HCT116 (cell line): Measurements from ENCODE around the gene ALPP. TPM values are rescaled to one million over a fixed set of nuclear protein-coding genes. Genes with fewer than 3 reads are reported as not detected.

Source experiments
- ATAC-seq: fragments of 200-7000 bp; cut with Tn5 transposase; 2 replicates; pipeline ENCODE4 v1.9.1; 2020; ENCODE audit warnings: mild to moderate bottlenecking, moderate library complexity
- BruUV-seq: library from RNA; stranded (reverse); fragments of 400-500 nt; replicated peaks from 2 replicates; lab custom pipeline; 2021; lab: Mats Ljungman, UMichigan
- CTCF ChIA-PET: fragments of 300-600 bp; sonication (Branson Sonifier 250); formaldehyde crosslinking; loops from one replicate; lab custom pipeline; 2021; ENCODE audit warnings: antibody characterized with exemption; lab: Charles Lee
- POLR2A ChIA-PET: fragments of 300-600, 350-600 bp; sonication (Branson Sonifier 250); formaldehyde crosslinking; loops from one replicate; lab custom pipeline; 2021; ENCODE audit warnings: antibody characterized with exemption; lab: Charles Lee
- RAD21 ChIA-PET, 2 experiments: fragments of 300-600 bp; sonication (Branson Sonifier 250); formaldehyde crosslinking; loops; one replicate each; lab custom pipeline; 2023; ENCODE audit warnings: low total read pairs in 2 of 2; ENCODE audit not compliant: uncharacterized antibody in 2 of 2, unreplicated experiment in 2 of 2, low non-redundant PET in 1 of 2; lab: Charles Lee
- DNase-seq: peaks from one replicate; pipeline ENCODE4 v3.0.0-alpha.2; 2010; ENCODE audit warnings: low read depth, low spot score
- H2AFZ ChIP-seq: fragments of 200-600 bp; shearing (Covaris generic), sonication (generic); 2 replicates; pipeline ENCODE4 v1.6.1; 2017; ENCODE audit warnings: low read depth, mixed run types, mixed read lengths, antibody characterized with exemption, low read length; ENCODE audit not compliant: poor library complexity, severe bottlenecking
- H3K27ac ChIP-seq: 2 replicates; pipeline ENCODE4 v1.5.1; 2012; ENCODE audit warnings: low read depth, low read length
- H3K27me3 ChIP-seq: fragments of 200-600 bp; sonication (generic); 2 replicates; pipeline ENCODE4 v1.6.1; 2016; ENCODE audit warnings: mixed run types, low read length, mixed read lengths; ENCODE audit not compliant: insufficient read depth
- H3K36me3 ChIP-seq, 2 experiments: fragments of 200-500 bp in 1 of 2; fragments of 200-600 bp in 1 of 2; sonication (Bioruptor generic) in 1 of 2; sonication (generic) in 1 of 2; 2 replicates each; pipeline versions ENCODE4 v1.5.1 to v1.6.1; 2014 to 2016; ENCODE audit warnings: low read length in 2 of 2, inconsistent platforms in 1 of 2, mixed read lengths in 1 of 2, mixed run types in 1 of 2; ENCODE audit not compliant: insufficient read depth in 2 of 2, control insufficient read depth in 1 of 2
- H3K4me1 ChIP-seq, 2 experiments: fragments of 200-600 bp in 1 of 2; sonication (generic) in 1 of 2; 2 replicates each; pipeline versions ENCODE4 v1.5.1 to v1.6.1; 2012 to 2017; ENCODE audit warnings: low read length in 2 of 2, inconsistent platforms in 1 of 2, mild to moderate bottlenecking in 1 of 2, mixed read lengths in 1 of 2, mixed run types in 1 of 2, moderate library complexity in 1 of 2; ENCODE audit not compliant: insufficient read depth in 2 of 2, control insufficient read depth in 1 of 2
- H3K4me2 ChIP-seq: fragments of 200-600 bp; sonication (generic); 2 replicates; pipeline ENCODE4 v1.6.1; 2017; ENCODE audit warnings: mixed run types, low read length, mixed read lengths
- H3K4me3 ChIP-seq, 2 experiments: fragments of 200-600 bp in 1 of 2; sonication (generic) in 1 of 2; replicated peaks in 1 of 2; 2 replicates each; pipeline ENCODE4 v1.5.1; 2011 to 2016; ENCODE audit warnings: low read length in 2 of 2, control low read depth in 1 of 2, low read depth in 1 of 2, mild to moderate bottlenecking in 1 of 2, mixed read lengths in 1 of 2, mixed run types in 1 of 2
- H3K79me2 ChIP-seq: fragments of 200-600 bp; sonication (generic); 2 replicates; pipeline ENCODE4 v1.6.1; 2017; ENCODE audit warnings: mild to moderate bottlenecking, mixed run types, low read length, moderate library complexity, mixed read lengths; ENCODE audit not compliant: insufficient read depth
- H3K9ac ChIP-seq: fragments of 200-600 bp; sonication (generic); 2 replicates; pipeline ENCODE4 v1.6.1; 2016; ENCODE audit warnings: low read length, mixed read lengths
- H3K9me2 ChIP-seq: fragments of 200-600 bp; sonication (generic), shearing (Covaris generic); 2 replicates; pipeline ENCODE4 v1.6.1; 2017; ENCODE audit warnings: mixed run types, mild to moderate bottlenecking, moderate library complexity; ENCODE audit not compliant: insufficient read depth
- H3K9me3 ChIP-seq, 2 experiments: fragments of 200-500 bp in 1 of 2; fragments of 200-600 bp in 1 of 2; sonication (Bioruptor generic) in 1 of 2; sonication (generic) in 1 of 2; 2 replicates each; pipeline ENCODE4 v1.6.1; 2014 to 2017; ENCODE audit warnings: low read length in 2 of 2, mixed read lengths in 2 of 2, inconsistent platforms in 1 of 2, low read depth in 1 of 2, mild to moderate bottlenecking in 1 of 2, mixed run types in 1 of 2, moderate library complexity in 1 of 2; ENCODE audit not compliant: control insufficient read depth in 1 of 2, insufficient read depth in 1 of 2
- H4K20me1 ChIP-seq: fragments of 200-600 bp; sonication (generic), shearing (Covaris generic); 2 replicates; pipeline ENCODE4 v1.6.1; 2017; ENCODE audit warnings: mixed run types, mild to moderate bottlenecking, moderate library complexity; ENCODE audit not compliant: insufficient read depth
- CEBPB ChIP-seq: IDR thresholded peaks from 2 replicates; pipeline ENCODE4 v1.6.1; 2012; ENCODE audit warnings: low read depth
- EGR1 ChIP-seq: IDR thresholded peaks from 2 replicates; pipeline ENCODE4 v1.6.1; 2012; ENCODE audit warnings: low read depth
- ELF1 ChIP-seq: IDR thresholded peaks from 2 replicates; pipeline ENCODE4 v1.6.1; 2012; ENCODE audit warnings: low read depth, borderline replicate concordance
- EZH2 ChIP-seq: fragments of 200-600 bp; sonication (generic); IDR thresholded peaks from 2 replicates; pipeline ENCODE4 v1.6.1; 2017; ENCODE audit warnings: antibody characterized with exemption, mixed run types
- EZH2phosphoT487 ChIP-seq: fragments of 200-600 bp; IDR thresholded peaks from 2 replicates; pipeline ENCODE4 v1.6.1; 2018; ENCODE audit warnings: antibody characterized with exemption, borderline replicate concordance
- FOSL1 ChIP-seq: IDR thresholded peaks from 2 replicates; pipeline ENCODE4 v1.6.1; 2012; ENCODE audit warnings: low read depth
- POLR2A ChIP-seq: IDR thresholded peaks from 2 replicates; pipeline ENCODE4 v1.7.0; 2011; ENCODE audit warnings: borderline replicate concordance; ENCODE audit not compliant: insufficient read depth, insufficient read length; ENCODE audit errors: extremely low read depth
- RAD21 ChIP-seq: IDR thresholded peaks from 2 replicates; pipeline ENCODE4 v1.6.1; 2012; ENCODE audit warnings: low read depth, mild to moderate bottlenecking
- SRF ChIP-seq: IDR thresholded peaks from 2 replicates; pipeline ENCODE4 v1.6.1; 2012; ENCODE audit warnings: low read depth
- TCF7L2 ChIP-seq: IDR thresholded peaks from 2 replicates; pipeline ENCODE4 v1.7.0; 2011; ENCODE audit warnings: borderline replicate concordance, inconsistent platforms; ENCODE audit not compliant: insufficient read depth, insufficient read length; ENCODE audit errors: extremely low read depth
- ZFX ChIP-seq: fragments of 450-650 bp; IDR thresholded peaks from 2 replicates; pipeline ENCODE4 v1.6.1; 2017
- ZNF274 ChIP-seq: fragments of 200-500 bp; sonication (Bioruptor generic); IDR thresholded peaks from 2 replicates; pipeline ENCODE4 v1.6.1; 2014; ENCODE audit warnings: mild to moderate bottlenecking, low read depth, low read length, inconsistent platforms
- intact Hi-C: fragments of 100-400 bp; cut with micrococcal nuclease; formaldehyde crosslinking; loops from 2 replicates; pipeline ENCODE4 v1.10.0; 2022
- total RNA-seq: library from RNA; stranded (reverse); gene quantifications from one replicate; pipeline ENCODE4 v1.2.1, GENCODE V29; 2021; ENCODE audit not compliant: unreplicated experiment
- TF ChIP-seq, protein P1 (sequence below): IDR thresholded peaks from 2 replicates; pipeline ENCODE4 v1.6.1; 2012
- TF ChIP-seq, protein P2 (sequence below): IDR thresholded peaks from 2 replicates; pipeline ENCODE4 v1.6.1; 2012; ENCODE audit warnings: low read depth
- TF ChIP-seq, protein P3 (sequence below): IDR thresholded peaks from 2 replicates; pipeline ENCODE4 v1.6.1; 2011; ENCODE audit warnings: mild to moderate bottlenecking, low read length, moderate library complexity; ENCODE audit not compliant: insufficient replicate concordance; ENCODE audit errors: extremely low read depth

ALPP gene
- total RNA-seq, 1 experiment from 2014 or later: 0.34 TPM

DNA sequence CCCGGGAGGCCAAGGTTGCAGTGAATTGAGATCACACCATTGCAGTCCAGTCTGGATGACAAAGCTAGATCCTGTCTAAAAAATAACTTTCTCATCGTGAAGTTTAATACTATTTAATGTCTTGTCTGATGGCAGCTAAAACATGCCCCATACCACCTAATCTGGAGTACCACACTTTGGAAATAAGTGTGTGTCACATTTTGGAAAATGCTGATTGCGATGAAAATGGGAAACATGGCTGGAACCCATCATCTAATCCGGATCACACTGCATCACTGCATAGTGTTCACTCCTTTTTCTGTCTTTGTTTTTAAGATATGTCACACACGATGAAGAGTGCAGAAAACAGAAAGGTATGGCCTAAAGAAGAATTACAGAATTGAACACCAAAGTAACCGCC, 31.2 kb upstream of the ALPP start:
- no peaks in the 10 kb centered on the region for H3K79me2 ChIP-seq
- intact Hi-C loops: loop anchor here (10.0 kb wide), 1 partner anchor 177 kb away; the partner anchor contains the start of genes CHRND and PRSS56
- H2AFZ ChIP-seq: no peak overlapping the region
- H3K9me2 ChIP-seq: no peaks in the 10 kb centered on the region
- no peaks in the 10 kb centered on the region for H4K20me1 ChIP-seq
- DNase-seq (no peak), ATAC-seq (no peak)
- H3K4me2 ChIP-seq: no peak overlapping the region
- peaks cover 6 to 13% of the 10 kb centered on the region in 2 experiments; a peak in 1 of 4 replicates for H3K4me1 ChIP-seq
- H3K36me3 ChIP-seq: no peaks in the 10 kb centered on the region
- RAD21 ChIA-PET: no interaction called here
- no peak overlapping the region for H3K27ac ChIP-seq
- POLR2A ChIA-PET: no interaction called here
- CTCF ChIA-PET: no interaction called here
- no peaks in the 10 kb centered on the region for H3K27me3 ChIP-seq
- TF ChIP-seq ZNF274 (no peak), CEBPB (no peak), SRF (no peak), ELF1 (no peak), POLR2A (no peak), EZH2 (no peak), ZFX (no peak), TCF7L2 (no peak), EGR1 (no peak), EZH2phosphoT487 (no peak), RAD21 (no peak), FOSL1 (no peak)
- TF ChIP-seq, protein P1, sequence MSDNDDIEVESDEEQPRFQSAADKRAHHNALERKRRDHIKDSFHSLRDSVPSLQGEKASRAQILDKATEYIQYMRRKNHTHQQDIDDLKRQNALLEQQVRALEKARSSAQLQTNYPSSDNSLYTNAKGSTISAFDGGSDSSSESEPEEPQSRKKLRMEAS: no peak
- TF ChIP-seq, protein P2, sequence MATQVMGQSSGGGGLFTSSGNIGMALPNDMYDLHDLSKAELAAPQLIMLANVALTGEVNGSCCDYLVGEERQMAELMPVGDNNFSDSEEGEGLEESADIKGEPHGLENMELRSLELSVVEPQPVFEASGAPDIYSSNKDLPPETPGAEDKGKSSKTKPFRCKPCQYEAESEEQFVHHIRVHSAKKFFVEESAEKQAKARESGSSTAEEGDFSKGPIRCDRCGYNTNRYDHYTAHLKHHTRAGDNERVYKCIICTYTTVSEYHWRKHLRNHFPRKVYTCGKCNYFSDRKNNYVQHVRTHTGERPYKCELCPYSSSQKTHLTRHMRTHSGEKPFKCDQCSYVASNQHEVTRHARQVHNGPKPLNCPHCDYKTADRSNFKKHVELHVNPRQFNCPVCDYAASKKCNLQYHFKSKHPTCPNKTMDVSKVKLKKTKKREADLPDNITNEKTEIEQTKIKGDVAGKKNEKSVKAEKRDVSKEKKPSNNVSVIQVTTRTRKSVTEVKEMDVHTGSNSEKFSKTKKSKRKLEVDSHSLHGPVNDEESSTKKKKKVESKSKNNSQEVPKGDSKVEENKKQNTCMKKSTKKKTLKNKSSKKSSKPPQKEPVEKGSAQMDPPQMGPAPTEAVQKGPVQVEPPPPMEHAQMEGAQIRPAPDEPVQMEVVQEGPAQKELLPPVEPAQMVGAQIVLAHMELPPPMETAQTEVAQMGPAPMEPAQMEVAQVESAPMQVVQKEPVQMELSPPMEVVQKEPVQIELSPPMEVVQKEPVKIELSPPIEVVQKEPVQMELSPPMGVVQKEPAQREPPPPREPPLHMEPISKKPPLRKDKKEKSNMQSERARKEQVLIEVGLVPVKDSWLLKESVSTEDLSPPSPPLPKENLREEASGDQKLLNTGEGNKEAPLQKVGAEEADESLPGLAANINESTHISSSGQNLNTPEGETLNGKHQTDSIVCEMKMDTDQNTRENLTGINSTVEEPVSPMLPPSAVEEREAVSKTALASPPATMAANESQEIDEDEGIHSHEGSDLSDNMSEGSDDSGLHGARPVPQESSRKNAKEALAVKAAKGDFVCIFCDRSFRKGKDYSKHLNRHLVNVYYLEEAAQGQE: no peak
- TF ChIP-seq, protein P3, sequence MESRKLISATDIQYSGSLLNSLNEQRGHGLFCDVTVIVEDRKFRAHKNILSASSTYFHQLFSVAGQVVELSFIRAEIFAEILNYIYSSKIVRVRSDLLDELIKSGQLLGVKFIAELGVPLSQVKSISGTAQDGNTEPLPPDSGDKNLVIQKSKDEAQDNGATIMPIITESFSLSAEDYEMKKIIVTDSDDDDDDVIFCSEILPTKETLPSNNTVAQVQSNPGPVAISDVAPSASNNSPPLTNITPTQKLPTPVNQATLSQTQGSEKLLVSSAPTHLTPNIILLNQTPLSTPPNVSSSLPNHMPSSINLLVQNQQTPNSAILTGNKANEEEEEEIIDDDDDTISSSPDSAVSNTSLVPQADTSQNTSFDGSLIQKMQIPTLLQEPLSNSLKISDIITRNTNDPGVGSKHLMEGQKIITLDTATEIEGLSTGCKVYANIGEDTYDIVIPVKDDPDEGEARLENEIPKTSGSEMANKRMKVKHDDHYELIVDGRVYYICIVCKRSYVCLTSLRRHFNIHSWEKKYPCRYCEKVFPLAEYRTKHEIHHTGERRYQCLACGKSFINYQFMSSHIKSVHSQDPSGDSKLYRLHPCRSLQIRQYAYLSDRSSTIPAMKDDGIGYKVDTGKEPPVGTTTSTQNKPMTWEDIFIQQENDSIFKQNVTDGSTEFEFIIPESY: no peak
- no peak overlapping the region for H3K9ac ChIP-seq
- no TSS peak for BruUV-seq
- H3K9me3 ChIP-seq: no peaks in the 10 kb centered on the region
- no peak overlapping the region for H3K4me3 ChIP-seq
